ENCODE measurements around the gene FAU.

FAU gene

GRCh38 chr11:65135633-65136145, 13.8 kb upstream of the FAU start:
- no peak for DNase-seq

GRCh38 chr11:65134952-65135632, 13.2 kb upstream of the FAU start:
- peak; percentile 82 for DNase-seq

- DNase-seq = peak; percentile 41
Measured at GRCh38 chr11:65134240-65134951, 12.5 kb upstream of the FAU start, which contains the start of gene SYVN1. TSS of gene SYVN1 (minus strand) at chr11:65134519. CDS start at chr11:65133601, 918 bp downstream.

- no peak for DNase-seq
Measured at GRCh38 chr11:65133724-65134123, 11.8 kb upstream of the FAU start.

- DNase-seq = no peak
Measured at GRCh38 chr11:65132988-65133700, 11.2 kb upstream of the FAU start.

- DNase-seq = no peak
Measured at GRCh38 chr11:65132238-65132987, 10.5 kb upstream of the FAU start.

- no peak for DNase-seq
Measured at GRCh38 chr11:65131895-65132237, 9.9 kb upstream of the FAU start.

- no peak for DNase-seq
Measured at GRCh38 chr11:65131417-65131776, 9.5 kb upstream of the FAU start.

- DNase-seq = no peak
Measured at GRCh38 chr11:65130631-65131416, 8.9 kb upstream of the FAU start.

- DNase-seq = no peak
Measured at GRCh38 chr11:65129649-65130441, 7.9 kb upstream of the FAU start.

GRCh38 chr11:65128182-65129145, 6.5 kb upstream of the FAU start:
- DNase-seq = no peak

GRCh38 chr11:65127473-65128181, 5.7 kb upstream of the FAU start:
- DNase-seq = no peak

- no peak for DNase-seq
Measured at GRCh38 chr11:65126624-65127274, 4.8 kb upstream of the FAU start.

GRCh38 chr11:65125197-65126056, 3.5 kb upstream of the FAU start:
- no peak for DNase-seq

- no peak for DNase-seq
Measured at GRCh38 chr11:65124480-65125196, 2.7 kb upstream of the FAU start.

GRCh38 chr11:65121447-65121864, 478 bp downstream of the FAU start:
- no peak for DNase-seq

- no peak for DNase-seq
Measured at GRCh38 chr11:65120831-65121230, 1.1 kb downstream of the FAU start.
